ENCODE data around the gene ATP11A.

Gene ATP11A

DNA sequence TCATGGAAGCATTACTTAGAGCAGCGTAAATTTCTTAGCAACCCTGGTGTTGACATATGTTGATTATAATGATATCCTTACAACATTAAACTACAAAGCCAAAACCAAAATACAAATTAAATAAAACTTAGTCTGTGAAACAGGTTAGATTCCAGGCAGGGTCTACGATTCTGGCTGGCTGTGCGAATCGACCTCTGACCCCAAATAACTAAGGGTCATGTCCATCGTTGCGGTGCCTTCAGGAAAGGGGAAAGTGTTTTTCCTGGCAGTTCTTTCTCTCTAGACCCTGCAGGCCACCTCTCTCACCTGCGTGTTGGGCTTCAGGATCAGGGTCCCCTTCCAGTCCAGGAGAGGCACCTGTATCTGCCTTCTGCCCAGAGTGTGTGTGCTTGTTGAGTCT, 66.2 kb downstream of the ATP11A start:
- in situ Hi-C loops (cut with HindIII; ENCODE audit: low sequenced_read_pairs): no loop called here

DNA sequence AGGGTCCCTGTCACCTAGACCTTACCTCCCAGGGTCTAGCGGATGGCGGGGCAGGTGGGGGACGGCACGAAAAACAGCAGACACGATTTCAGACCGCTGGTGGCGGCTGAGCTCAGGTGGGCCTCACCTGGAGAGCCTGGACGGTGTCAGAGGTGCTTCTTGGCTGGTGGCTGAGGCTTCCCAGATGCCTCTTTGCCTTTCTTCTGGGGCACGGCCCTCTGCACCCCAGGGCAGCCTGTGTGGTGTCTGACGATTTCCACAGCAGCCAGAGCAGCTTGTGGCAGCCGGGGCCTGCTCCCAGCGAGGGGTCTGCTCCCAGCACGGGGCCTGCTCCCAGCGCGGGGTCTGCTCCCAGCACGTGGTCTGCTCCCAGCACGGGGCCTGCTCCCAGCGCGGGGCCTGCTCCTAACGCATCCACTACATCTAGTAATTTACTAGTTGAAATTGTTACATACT, 66.7 kb downstream of the ATP11A start:
- in situ Hi-C loops (cut with HindIII; ENCODE audit: low sequenced_read_pairs): no loop called here

DNA sequence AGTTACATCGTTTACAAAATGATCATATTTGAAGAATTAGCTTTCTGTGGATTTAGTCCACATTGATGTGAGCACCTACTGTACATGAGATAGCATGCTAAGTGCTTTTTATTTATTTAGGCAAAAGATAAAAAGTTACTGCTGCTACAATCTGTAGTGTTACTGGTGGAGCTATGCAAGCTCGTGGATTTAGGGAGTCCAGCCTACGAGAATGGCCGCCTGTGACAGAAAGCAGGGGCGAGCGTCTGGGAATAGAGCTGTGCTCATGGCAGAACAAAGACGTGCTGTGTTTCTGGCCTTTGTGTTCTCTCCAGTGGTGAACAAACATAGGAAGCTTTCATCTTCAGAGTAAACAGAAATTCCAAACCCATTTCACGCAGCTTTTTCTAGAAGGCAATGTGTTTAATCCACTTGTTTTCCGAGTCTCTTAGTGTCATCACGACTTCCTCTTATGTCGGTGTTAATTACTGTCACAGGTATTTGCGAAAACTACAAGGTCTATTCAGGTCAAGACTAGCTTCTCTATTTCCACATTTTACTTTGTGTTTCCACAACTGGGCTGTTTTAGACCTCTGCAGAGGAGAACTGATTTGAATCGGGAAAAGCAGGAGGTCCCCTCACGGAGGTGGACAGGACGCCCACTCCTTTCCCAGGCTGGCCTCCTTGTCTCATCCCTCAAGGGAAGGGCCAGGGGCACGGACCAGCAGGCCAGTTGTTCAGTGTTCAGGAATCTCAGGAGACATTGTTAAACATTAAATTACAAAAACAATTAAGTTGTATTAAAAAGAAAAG, 67.3 kb downstream of the ATP11A start:
- in situ Hi-C loops (cut with HindIII; ENCODE audit: low sequenced_read_pairs): no loop called here

DNA sequence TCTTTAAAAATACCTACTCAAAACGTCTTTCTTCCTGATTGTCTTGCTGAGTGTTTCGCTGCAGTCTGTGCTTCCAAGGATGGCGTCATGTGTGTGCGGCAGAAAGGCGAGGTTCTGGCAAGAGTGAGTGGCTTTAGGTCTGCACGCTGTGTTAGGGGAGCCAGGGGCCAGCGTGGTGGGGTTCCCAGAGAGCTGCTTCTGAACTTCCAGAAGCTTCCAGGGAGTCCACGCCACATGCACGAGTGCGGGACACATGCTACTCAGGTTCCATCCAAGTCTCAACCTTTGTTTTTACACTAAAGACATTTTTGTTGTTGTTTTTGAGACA, 67.9 kb downstream of the ATP11A start:
- in situ Hi-C loops (cut with HindIII; ENCODE audit: low sequenced_read_pairs): no loop called here

DNA sequence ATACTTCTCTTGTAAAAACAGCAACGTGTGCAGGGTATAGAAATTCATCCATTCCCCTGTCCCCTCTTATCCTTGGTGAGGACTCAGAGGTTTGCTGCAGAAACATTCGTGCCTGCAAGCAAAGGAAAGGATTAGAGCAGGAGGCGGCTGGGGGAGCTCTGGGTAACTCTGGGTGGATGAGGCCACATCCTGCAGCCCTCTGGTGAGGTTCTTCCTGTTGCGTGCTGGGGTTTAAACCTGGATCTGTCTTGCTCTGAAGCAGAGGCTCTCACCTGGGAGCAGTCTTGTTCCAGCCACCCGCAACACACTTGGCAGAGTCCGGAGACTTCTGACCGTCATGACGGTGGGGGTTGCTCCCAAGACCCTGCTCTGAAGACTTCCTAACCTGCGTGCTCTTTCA, 69.2 kb downstream of the ATP11A start:
- in situ Hi-C loops (cut with HindIII; ENCODE audit: low sequenced_read_pairs): no loop called here

DNA sequence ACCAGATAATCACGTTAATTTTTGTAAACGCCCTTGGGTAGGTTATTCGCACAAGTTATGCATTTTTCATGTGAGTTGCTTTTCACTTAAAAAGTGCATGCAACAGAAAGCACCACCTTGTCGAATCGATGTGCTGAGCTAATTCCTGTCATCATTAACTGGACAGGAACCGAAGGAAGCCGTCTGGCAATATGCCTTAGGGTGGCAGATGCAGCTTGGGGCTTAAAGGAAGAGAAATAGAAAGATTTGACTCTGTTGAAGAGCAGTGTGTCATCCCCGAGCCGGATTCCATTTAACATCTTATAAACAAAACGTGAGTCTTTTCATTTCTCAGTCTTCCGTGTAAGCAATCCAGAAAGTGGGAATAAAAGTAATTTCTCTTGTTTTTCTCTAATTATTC, 70.0 kb downstream of the ATP11A start:
- in situ Hi-C loops (cut with HindIII; ENCODE audit: low sequenced_read_pairs): no loop called here

DNA sequence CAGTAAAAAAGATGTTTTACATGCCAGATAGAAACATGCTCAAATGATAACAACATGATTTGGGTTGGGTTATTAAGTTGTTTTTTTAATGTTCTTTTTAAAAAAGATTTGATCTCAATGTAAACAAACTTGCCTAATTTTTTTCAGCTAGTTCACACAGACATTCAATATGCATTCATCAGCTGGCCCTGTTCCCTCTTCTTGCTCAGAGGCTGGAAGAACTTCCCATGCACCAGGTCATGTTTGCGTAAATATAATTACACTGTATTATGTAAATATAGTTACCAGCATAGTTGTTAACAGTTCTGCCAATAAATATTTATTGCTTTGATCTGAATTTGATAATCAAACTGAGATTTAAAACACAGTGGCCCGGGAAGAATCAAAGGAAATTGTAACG, 70.6 kb downstream of the ATP11A start:
- in situ Hi-C loops (cut with HindIII; ENCODE audit: low sequenced_read_pairs): no loop called here

DNA sequence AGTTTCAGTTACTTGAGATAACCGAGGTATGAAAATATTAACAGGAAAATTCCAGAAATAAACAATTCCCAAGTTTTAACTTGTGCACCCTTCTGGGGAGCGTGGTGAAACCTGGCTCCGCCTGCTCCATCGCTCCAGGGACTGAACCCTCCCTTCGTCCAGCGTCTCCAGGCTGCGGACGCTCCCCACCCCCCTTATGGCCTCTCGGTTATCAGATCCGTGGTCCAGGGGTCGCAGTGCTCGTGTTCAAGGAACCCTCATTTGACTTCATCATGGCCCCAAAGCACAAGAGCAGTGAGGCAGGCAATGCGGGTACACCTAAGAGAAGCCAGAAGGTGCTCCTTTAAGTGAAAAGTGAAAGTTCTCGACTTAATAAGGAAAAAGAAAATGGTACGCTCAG, 71.1 kb downstream of the ATP11A start:
- in situ Hi-C loops (cut with HindIII; ENCODE audit: low sequenced_read_pairs): no loop called here

DNA sequence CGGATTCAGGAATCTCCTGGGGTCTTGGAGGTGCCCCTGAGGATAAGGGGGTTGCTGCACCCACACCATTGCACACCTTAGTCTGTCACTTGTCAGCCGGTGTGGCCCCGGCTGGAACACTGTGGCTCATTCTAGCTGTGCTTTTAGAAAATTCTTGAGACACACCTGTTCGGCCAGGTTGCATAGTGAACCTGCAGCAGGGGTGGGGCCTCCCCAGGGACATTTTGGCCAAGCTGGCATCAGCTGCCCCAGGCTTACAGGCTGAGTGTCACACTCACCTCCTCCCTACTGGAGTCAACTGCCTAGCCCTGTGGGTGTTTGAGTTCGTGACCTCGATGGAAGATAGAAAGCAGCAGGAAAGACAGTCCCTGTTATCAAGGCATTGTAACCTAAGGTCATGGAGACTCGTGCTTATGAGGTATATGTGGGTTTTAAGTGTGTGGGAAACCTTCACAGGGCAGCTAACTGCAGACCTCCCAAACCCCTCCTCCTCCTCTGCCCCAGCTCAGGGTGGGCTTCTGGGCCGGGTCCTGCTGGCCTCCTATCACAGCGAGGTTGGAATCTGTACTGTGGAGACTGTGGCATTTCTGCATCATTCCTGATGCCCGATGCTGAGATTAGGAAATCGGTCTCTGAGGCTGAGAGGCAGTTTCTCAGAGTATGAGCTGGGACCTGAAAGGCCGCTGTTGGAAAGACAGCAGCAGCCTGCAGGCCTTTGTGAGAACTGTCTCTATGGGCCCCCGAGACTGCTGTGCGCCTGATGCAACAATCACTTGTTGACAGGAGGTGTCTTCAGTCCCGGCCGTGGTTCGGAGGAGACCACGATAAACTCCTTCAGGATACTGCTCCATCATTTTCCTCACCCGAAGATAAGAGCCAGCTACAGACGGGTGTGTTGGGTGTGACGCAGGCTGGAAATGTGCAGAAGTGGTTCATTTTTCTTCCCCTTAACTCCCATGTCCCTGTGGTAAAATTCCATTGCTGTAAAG, 72.2 kb downstream of the ATP11A start:
- in situ Hi-C loops (cut with HindIII; ENCODE audit: low sequenced_read_pairs): no loop called here

DNA sequence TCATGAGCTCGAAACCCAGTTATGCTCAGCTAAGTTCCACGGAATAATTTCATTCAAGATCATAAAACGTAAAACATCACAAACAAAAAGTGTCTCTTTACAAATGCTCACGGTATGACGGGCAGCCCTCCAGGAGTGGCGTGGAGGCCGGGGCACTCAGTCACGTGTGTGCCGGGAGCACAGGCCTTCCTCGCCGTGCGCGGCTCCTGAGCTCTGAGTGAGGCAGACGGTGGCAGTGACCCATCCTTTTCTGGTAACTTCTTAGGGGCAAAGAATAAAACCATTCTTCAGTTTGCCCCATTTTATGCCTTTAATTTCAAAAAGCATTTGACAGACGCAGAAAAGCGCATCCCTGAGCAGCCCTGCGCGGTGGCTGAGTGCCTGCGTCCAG, 72.8 kb downstream of the ATP11A start:
- in situ Hi-C loops (cut with HindIII; ENCODE audit: low sequenced_read_pairs): no loop called here

DNA sequence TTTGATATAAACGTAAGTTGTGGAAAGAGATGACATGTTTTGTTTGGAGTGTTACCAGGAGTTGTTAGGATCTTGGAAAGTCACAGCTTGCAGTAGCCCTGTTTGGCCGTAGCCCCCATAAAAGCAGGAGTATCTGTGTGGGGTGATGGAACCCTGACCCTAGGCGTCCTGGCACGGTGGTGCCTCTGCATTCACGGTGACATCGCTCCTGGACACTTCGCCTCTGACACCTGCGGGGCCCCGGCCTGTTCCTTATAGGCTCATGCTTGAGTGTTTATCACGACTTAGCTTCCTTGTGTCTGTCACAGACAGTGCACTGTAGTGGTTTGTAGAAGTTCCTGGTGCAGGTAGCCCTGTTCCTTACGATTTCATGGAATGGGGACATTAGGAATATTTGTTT, 74.2 kb downstream of the ATP11A start:
- in situ Hi-C loops (cut with HindIII; ENCODE audit: low sequenced_read_pairs): no loop called here

DNA sequence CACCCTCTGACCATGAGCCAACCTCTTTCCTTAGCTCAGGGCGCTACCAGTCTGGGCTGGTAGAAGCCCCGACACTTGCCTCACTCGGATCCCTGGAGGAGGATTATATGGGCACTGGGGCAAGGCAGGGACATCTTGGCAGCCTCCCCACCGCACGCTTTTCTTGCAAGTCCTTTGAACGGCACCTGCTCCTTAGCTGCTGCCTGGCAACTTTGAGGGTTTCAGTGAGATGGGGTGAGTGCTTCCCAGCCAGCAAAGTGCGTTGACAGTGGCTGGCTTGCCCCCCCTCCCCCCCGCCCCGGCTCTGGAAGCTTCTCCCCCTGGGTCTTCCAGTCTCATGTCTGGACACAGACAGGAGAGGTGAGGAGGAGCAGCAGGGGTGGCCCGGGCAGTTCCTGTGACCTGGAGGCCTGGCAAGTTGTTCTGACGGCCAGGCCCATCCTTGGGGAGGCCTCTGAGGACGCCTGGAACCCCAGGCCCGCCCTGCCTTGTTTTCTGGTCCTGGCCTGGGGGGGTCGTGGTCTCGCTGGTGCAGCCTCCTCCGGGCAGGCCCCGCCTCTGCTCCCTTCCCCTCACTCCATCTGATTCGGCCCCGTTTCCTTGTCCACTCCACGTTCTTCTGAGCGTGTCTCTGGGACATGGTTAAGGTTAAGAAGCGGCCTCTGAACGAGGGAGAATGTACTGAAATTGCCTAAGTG, 75.2 kb downstream of the ATP11A start:
- in situ Hi-C loops (cut with HindIII; ENCODE audit: low sequenced_read_pairs): no loop called here

DNA sequence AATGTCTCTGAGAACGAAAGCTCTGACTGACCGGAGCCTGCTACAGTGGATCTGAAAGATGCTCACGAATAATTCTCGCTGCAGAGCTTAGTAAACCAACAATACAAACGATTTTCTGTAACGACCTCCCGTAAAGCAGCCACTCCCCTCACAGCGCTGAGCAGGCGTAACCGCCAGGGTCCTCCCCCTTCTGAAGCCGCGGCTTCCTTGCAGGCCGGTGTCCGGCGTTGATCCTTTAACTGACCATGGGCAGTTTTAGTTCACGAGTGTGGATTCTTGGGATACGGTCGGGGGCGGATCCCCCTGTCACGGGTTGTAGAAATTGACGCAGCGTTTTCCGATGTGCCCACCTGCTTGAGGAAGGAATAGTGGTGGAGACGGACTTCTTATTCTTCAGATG, 75.9 kb downstream of the ATP11A start:
- in situ Hi-C loops (cut with HindIII; ENCODE audit: low sequenced_read_pairs): no loop called here

DNA sequence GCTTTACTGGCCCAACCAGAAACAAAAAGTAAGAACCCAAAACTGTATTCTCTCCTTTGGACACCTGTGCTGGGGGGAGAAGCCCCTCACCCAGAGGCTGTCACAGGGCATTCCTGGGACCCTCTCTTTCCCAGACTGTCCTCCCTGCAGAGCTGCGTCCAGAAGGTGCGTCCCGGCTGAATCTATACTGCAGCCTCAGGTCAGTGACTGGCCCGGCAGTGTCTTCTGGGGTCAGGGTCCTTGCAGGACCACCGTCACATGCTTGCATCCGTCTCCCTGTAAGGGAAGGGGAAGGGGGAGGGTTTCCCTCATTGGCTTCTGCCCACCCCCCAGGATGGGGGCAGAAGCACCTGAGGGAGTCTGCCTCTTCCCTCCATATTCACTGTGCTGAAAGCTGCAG, 76.5 kb downstream of the ATP11A start:
- in situ Hi-C loops (cut with HindIII; ENCODE audit: low sequenced_read_pairs): no loop called here

DNA sequence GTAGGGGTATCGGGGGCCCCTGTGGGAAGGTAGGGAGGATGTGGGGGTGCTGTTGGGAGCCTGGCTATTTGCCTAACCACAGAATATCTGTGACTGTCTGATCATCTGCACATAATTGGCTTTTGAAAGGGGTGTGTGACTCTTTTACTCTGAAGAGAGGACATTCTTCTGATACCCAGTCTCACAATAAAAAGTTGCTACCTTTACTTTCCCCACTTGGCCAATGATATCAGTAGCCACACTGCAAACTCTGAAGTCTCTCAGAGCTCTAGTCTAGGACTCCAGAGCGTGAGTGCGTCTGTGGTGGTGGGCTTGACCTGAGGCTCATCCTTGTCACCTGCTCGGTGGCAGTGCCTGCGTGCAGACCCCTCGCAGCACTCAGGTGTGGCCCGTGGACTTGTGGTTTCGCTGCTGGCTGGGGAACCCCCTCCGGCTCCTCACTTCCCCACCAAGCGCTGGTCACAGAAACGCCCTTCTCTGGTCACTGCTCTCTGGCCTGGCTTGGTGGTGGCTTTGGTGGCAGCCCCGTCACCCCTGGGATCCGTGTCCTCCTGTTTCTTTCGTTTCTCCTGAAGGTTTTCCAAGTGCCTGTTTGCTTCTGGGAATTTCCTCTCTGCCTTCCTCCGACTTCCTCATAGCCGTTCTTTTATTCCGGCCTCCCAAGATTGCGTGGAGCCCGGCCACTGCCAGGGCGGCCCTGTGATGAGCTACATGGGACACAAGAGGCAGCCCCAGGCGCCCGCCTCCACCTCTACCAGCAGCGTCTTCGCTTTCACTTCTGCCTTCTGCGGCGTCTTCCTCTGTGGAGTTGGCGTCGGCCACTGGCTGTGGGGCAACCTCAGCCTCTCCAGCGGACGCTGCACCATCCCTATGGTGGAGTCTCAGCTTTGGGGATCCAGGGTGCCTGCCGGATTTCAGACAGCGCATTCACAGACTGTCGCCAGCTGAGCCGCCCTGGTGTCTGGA, 78.0 kb downstream of the ATP11A start:
- in situ Hi-C loops (cut with HindIII; ENCODE audit: low sequenced_read_pairs): no loop called here

DNA sequence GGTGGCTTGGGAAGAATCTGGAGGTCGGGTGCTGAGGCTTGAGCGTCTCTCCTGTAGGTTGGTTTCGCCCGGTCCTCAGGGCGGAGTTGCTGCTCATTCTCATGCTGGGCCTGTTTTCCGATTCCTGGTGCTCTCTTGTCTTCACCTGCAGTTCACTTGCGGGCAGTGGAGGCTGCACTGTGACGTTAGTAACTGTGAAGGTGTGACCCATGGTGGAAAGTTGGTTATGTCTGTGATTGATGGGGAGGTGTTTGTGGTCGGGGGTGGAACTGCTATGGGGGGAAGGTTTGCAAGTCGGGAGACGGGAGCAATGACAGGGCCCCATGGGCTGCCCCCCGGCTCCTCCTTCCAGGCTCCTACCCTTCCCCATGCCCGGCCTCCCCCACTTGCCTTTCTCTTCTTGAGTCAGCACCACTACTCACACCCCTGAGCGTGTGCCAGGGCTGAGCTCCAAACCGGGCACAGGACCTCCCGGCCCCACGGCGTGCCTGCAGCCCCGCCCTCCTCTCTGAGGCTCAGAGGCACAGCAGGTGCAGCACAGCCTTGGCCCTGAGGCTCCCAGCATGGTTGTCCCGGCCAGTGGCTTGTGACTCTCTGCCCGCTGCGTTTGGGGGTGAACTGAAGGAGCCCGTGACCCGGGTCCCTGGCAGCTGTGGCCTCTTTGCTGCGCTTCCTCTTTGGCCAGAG, 79.1 kb downstream of the ATP11A start:
- in situ Hi-C loops (cut with HindIII; ENCODE audit: low sequenced_read_pairs): no loop called here

DNA sequence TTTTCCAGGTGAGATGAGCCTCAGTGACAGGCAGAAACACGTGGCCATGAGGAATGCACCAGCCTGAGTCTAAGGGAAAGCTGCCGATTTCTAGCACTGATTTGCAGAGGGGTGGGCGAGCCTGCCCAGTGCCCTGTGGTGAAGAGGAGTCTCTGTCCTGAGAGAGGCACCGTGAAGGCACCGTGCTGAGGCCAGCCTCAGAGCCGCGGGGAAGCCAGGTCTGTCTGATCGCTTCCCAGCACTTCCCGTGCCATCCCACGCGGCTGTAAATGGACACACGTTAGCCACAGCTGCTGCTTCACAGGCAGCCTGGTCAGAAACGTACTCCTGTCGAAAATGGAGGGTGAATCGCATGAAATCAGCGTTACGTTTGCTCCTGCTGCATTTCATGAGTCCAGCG, 79.8 kb downstream of the ATP11A start:
- in situ Hi-C loops (cut with HindIII; ENCODE audit: low sequenced_read_pairs): loop anchor here (5.0 kb wide), 1 partner anchor 42 kb away; no protein-coding TSS in a partner anchor

DNA sequence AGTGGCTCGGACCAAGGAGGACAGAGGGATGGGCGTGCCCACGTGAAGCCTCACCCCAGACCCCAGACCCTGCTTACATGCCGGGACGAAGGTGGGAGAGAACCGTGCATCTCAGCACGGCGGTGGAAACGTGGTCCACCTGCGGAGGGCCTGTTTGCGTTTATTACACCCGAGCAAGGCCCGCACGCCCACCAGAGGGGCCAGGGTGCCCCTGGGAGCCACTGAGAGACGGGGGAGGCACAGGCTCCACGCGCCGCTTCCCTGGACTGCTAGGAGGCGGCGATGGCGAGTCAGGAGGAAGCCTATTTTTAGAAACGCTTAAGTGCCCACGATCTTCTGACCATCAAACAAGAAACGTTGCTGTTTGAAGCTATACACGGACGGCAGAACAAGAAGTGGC, 80.7 kb downstream of the ATP11A start:
- in situ Hi-C loops (cut with HindIII; ENCODE audit: low sequenced_read_pairs): loop anchor here (5.0 kb wide), 1 partner anchor 43 kb away; no protein-coding TSS in a partner anchor

DNA sequence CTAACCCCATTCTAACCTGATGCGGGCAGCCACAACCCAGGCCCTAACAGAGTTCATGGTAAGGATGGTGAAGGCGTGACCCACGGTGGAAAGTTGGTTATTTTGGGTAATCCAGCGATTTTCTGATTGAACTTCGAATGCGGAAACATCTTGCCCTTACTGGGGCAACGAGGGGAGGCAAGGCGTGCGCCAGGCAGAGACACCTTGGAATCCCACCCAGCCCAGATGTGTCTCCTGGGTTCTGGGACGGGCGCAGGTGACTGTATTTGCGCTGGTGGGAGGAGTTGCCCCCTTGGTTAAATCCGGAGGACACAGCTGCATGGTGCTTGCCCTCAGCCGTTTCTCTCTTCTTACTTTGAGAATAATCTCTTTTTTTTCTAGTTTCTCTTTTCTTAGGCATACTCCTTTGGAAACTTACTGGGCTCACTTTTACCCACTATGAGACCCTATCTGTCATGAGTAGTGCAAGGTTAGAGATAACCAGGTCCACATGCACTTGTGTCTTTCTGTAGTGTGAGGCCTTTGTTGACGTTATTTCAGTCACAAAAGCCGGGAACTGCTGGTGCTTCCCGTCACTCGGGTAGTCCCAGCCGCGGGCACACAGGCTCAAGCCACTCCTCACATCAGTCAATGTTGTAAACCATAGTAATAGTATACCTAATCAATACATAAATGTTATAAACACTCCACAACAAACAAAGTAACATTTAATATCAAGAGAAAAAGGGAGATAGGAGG, 81.5 kb downstream of the ATP11A start:
- in situ Hi-C loops (cut with HindIII; ENCODE audit: low sequenced_read_pairs): loop anchor here (5.0 kb wide), 1 partner anchor 44 kb away; no protein-coding TSS in a partner anchor
